A673 (cell line): Measurements from ENCODE around the gene UQCRFS1. TPM values are rescaled to one million over a fixed set of nuclear protein-coding genes. Genes with fewer than 3 reads are reported as not detected.

Experiments used
- BruUV-seq: library from RNA; stranded (reverse); fragments of 400-500 nt; replicated peaks from 2 replicates; lab custom pipeline; 2021; lab: Mats Ljungman, UMichigan
- CTCF ChIA-PET: fragments of 300-600 bp; sonication (Branson Sonifier 250); formaldehyde crosslinking; loops from one replicate; lab custom pipeline; 2022; ENCODE audit warnings: antibody characterized with exemption; lab: Charles Lee
- POLR2A ChIA-PET: fragments of 300-600 bp; sonication (Branson Sonifier 250); formaldehyde crosslinking; loops from one replicate; lab custom pipeline; 2022; ENCODE audit warnings: antibody characterized with exemption; ENCODE audit not compliant: low non-redundant PET; lab: Charles Lee
- DNase-seq: peaks from one replicate; pipeline ENCODE4 v3.0.0-alpha.2; 2015; ENCODE audit warnings: low spot score
- H3K27ac ChIP-seq: fragments of 200-600 bp; sonication (generic); 2 replicates; pipeline ENCODE4 v1.5.1; 2016; ENCODE audit warnings: mixed run types, low read depth, mild to moderate bottlenecking, mixed read lengths, antibody characterized with exemption, low read length; ENCODE audit not compliant: poor library complexity, severe bottlenecking
- H3K27me3 ChIP-seq: fragments of 200-600 bp; sonication (generic); replicated peaks from 2 replicates; pipeline ENCODE4 v1.6.1; 2017; ENCODE audit warnings: mixed run types, low read depth, mild to moderate bottlenecking, mixed read lengths, antibody characterized with exemption, low read length; ENCODE audit not compliant: insufficient read depth, poor library complexity
- H3K36me3 ChIP-seq: fragments of 200-600 bp; sonication (generic); 2 replicates; pipeline ENCODE4 v1.6.1; 2016; ENCODE audit warnings: mixed run types, mild to moderate bottlenecking, mixed read lengths, antibody characterized with exemption, low read length; ENCODE audit not compliant: insufficient read depth, poor library complexity, severe bottlenecking
- H3K4me1 ChIP-seq: fragments of 200-600 bp; sonication (generic); 2 replicates; pipeline ENCODE4 v1.6.1; 2017; ENCODE audit warnings: mixed run types, mild to moderate bottlenecking, mixed read lengths, antibody characterized with exemption, low read length; ENCODE audit not compliant: insufficient read depth, poor library complexity, severe bottlenecking
- H3K4me3 ChIP-seq: fragments of 200-600 bp; sonication (generic); 2 replicates; pipeline ENCODE4 v1.5.1; 2016; ENCODE audit warnings: low read depth, mixed run types, mild to moderate bottlenecking, mixed read lengths, low read length; ENCODE audit not compliant: poor library complexity, severe bottlenecking
- H3K9me3 ChIP-seq: fragments of 200-600 bp; sonication (generic); 2 replicates; pipeline ENCODE4 v1.6.1; 2016; ENCODE audit warnings: mixed run types, low read depth, mild to moderate bottlenecking, mixed read lengths, antibody characterized with exemption, low read length; ENCODE audit not compliant: poor library complexity, severe bottlenecking
- EZH2 ChIP-seq: fragments of 200-600 bp; sonication (generic); IDR thresholded peaks from 2 replicates; pipeline ENCODE4 v1.6.1; 2017; ENCODE audit warnings: borderline replicate concordance, low read depth, mild to moderate bottlenecking, mixed read lengths, antibody characterized with exemption, low read length; ENCODE audit not compliant: poor library complexity, severe bottlenecking
- intact Hi-C: fragments of 100-400 bp; cut with micrococcal nuclease; formaldehyde crosslinking; loops from one replicate; pipeline ENCODE4 v1.10.0; 2022; ENCODE audit not compliant: unreplicated experiment
- total RNA-seq: library from RNA; stranded (reverse); gene quantifications from 2 replicates; pipeline ENCODE4 v1.2.3, GENCODE V29; 2021
- TF ChIP-seq, protein P1 (sequence below): fragments of 300-800, 200-600 bp; sonication (generic); conservative IDR thresholded peaks from 2 replicates; pipeline ENCODE4 v1.5.1; 2017; ENCODE audit warnings: low read depth, mild to moderate bottlenecking, antibody characterized with exemption, low read length, moderate library complexity, mixed read lengths

UQCRFS1 gene
- total RNA-seq, 1 experiment from 2014 or later: 47.3 TPM

DNA sequence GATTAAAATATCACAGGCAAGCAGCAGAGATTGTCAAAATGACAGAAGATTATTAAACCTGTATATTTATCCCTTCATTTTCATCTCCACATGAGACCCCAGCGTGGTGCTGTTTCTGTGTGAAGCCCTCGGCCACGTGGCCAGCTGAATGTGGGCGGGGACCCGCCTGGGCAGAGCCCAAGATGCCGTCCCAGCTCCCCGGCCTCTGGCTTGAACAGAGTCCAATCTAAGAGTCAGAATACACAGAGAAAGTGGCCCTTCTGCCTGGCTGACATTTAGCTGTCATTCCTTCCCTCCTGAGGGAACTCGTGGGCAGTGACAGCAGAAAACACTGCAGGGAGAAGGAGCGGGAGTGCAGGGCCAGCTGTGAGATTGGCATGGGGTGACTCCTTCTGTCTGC, 34.9 kb upstream of the UQCRFS1 start:
- intact Hi-C loops: no loop called here
- TF ChIP-seq EZH2: no peak
- TF ChIP-seq, protein P1, sequence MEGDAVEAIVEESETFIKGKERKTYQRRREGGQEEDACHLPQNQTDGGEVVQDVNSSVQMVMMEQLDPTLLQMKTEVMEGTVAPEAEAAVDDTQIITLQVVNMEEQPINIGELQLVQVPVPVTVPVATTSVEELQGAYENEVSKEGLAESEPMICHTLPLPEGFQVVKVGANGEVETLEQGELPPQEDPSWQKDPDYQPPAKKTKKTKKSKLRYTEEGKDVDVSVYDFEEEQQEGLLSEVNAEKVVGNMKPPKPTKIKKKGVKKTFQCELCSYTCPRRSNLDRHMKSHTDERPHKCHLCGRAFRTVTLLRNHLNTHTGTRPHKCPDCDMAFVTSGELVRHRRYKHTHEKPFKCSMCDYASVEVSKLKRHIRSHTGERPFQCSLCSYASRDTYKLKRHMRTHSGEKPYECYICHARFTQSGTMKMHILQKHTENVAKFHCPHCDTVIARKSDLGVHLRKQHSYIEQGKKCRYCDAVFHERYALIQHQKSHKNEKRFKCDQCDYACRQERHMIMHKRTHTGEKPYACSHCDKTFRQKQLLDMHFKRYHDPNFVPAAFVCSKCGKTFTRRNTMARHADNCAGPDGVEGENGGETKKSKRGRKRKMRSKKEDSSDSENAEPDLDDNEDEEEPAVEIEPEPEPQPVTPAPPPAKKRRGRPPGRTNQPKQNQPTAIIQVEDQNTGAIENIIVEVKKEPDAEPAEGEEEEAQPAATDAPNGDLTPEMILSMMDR: no peak
- ChIA-PET CTCF (no interaction called here), POLR2A (no interaction called here)
- no TSS peak for BruUV-seq
- peak; percentile 70 for DNase-seq
- no peaks in the 10 kb centered on the region for H3K9me3 ChIP-seq
- H3K36me3 ChIP-seq: no peaks in the 10 kb centered on the region
- H3K27me3 ChIP-seq: no peaks in the 10 kb centered on the region
- no peak overlapping the region for H3K4me3 ChIP-seq
- H3K4me1 ChIP-seq: peaks cover 6% of the 10 kb centered on the region
- H3K27ac ChIP-seq: no peak overlapping the region

DNA sequence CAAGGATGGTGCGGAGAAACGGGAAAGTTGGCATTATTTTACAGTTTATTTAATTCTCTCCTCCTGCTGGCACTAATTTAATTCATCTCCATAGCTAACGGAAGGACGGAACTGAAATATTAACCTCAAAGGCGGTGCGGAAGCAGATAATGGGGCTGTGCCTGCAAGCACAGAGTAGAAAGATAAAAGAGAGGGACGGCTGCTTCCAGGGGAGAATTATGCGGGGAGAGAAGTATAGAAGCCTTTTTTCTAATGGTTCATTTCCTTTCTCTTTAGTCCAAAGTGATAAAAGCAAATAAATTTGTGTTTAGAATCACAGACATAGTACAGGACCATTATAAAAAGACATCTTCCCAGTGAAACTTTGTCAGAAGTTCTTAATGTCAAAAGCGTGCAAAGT, 34.5 kb upstream of the UQCRFS1 start:
- peak; percentile 61 for DNase-seq
- Histone ChIP-seq H3K9me3 (no peaks in the 10 kb centered on the region), H3K27ac (no peak overlapping the region), H3K36me3 (no peaks in the 10 kb centered on the region), H3K4me1 (peaks cover 6% of the 10 kb centered on the region), H3K4me3 (no peak overlapping the region), H3K27me3 (no peaks in the 10 kb centered on the region)
- ChIA-PET POLR2A (no interaction called here), CTCF (no interaction called here)
- intact Hi-C loops: no loop called here
- BruUV-seq: no TSS peak
- TF ChIP-seq, protein P1: no peak
- TF ChIP-seq EZH2: no peak

DNA sequence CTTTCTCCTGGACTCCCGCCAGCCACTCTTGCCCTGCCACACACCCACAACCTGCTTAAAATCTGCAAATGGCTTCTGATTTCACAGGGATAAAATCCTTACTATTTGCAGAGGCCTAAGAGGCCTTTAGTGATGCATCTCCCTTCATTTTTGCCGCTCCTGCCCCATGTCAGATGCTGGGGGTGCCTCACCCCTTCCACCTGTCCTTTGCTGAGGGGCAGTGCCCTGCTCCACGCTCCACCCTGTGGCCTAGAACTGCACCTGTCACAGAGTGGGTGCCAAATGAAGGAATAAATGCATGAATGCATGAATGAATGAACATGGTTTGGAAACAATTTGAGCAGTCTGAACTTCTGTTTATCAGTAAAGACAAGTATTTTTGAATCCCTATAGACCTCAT, 34.1 kb upstream of the UQCRFS1 start:
- DNase-seq: no peak
- POLR2A ChIA-PET: no interaction called here
- BruUV-seq: no TSS peak
- no peaks in the 10 kb centered on the region for H3K9me3 ChIP-seq
- CTCF ChIA-PET: no interaction called here
- H3K27ac ChIP-seq: no peak overlapping the region
- H3K27me3 ChIP-seq: no peaks in the 10 kb centered on the region
- intact Hi-C loops: no loop called here
- H3K4me3 ChIP-seq: no peak overlapping the region
- H3K4me1 ChIP-seq: peaks cover 6% of the 10 kb centered on the region
- TF ChIP-seq EZH2: no peak
- TF ChIP-seq, protein P1: no peak
- no peaks in the 10 kb centered on the region for H3K36me3 ChIP-seq
